Hepatocyte (in vitro differentiated cells): ENCODE results near the gene RAD9A.

Experiments used
- EZH2 ChIP-seq: fragments of 200-600 bp; sonication (generic); IDR thresholded peaks from 2 replicates; pipeline ENCODE4 v1.6.1; 2016; ENCODE audit warnings: antibody characterized with exemption, mild to moderate bottlenecking, borderline replicate concordance
- EZH2phosphoT487 ChIP-seq: fragments of 200-600 bp; sonication (generic); IDR thresholded peaks from one replicate; pipeline ENCODE4 v1.6.1; 2018; ENCODE audit warnings: antibody characterized with exemption, mild to moderate bottlenecking, low read depth, moderate library complexity; ENCODE audit not compliant: unreplicated experiment, severe bottlenecking
- TF ChIP-seq, protein P1 (sequence below): fragments of 200-600 bp; sonication (generic); IDR thresholded peaks from 2 replicates; pipeline ENCODE4 v1.5.1; 2016; ENCODE audit warnings: antibody characterized with exemption, mild to moderate bottlenecking; ENCODE audit not compliant: poor library complexity

DNA sequence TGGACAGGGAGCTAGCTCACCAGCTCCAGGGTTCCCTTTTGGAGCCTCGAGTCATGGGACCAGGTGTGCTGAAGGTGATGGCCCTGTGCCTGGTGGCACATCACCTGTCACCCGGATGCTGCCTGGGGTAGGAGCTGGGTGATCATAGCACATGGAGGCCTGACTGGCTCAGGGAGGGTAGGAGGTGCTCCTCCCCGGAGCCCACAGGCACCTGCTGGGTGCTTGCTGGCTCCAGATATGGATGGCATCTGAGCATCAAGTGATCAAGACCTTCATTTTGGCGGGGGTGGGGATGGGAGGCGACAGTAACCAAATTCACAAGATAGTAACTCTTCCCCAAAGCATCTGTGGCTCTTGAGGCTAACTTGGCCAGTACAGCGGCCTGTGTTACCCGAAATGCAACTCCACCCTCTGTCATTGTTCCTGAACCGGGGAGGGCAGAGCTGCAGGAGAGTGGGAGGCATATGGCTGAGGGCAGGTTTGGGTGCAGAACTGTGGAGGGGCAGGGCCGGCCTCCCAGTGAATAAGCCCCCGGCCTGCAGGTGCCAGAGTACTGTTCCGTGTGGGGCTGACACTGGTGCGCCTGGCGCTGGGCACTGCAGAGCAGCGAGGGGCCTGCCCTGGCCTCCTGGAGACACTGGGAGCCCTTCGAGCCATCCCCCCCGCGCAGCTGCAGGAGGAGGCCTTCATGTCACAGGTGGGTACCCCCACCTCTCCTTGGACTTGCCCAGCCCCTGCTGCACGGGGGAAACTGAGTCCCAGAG, 16.8 kb downstream of the RAD9A start:
- TF ChIP-seq, protein P1, sequence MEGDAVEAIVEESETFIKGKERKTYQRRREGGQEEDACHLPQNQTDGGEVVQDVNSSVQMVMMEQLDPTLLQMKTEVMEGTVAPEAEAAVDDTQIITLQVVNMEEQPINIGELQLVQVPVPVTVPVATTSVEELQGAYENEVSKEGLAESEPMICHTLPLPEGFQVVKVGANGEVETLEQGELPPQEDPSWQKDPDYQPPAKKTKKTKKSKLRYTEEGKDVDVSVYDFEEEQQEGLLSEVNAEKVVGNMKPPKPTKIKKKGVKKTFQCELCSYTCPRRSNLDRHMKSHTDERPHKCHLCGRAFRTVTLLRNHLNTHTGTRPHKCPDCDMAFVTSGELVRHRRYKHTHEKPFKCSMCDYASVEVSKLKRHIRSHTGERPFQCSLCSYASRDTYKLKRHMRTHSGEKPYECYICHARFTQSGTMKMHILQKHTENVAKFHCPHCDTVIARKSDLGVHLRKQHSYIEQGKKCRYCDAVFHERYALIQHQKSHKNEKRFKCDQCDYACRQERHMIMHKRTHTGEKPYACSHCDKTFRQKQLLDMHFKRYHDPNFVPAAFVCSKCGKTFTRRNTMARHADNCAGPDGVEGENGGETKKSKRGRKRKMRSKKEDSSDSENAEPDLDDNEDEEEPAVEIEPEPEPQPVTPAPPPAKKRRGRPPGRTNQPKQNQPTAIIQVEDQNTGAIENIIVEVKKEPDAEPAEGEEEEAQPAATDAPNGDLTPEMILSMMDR, result no peak
- no peak for TF ChIP-seq EZH2phosphoT487
- TF ChIP-seq EZH2, result no peak
